NCI-H82 treated with DMSO at 0.1 percent for 48 hours (cell line): Measurements from ENCODE around the gene CXCL14.

Source experiments
- DNase-seq: peaks from one replicate; lab custom pipeline; 2025; ENCODE audit not compliant: unreplicated experiment; lab: John Stamatoyannopoulos, UW

Gene CXCL14

DNA sequence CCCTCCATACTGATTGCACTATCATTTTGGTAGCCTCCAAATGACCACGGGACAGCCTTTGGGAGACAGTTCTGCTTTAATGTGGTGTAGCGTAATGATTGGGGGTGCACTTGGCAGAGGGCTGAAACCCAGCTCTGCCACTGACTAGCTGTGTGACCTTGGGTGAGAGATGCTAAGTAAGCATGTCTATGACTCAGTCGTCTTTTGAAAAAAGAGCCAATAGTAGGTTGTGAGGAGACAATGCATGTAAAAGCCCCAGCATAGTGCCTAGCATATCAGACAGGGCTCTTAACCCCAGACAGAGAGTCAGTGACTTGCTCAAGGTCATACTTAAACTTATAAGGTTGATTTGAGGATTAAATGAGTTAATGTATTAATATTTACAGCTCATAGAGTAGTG lies 18.0 kb upstream of the CXCL14 start:
- DNase-seq, result no peak

DNA sequence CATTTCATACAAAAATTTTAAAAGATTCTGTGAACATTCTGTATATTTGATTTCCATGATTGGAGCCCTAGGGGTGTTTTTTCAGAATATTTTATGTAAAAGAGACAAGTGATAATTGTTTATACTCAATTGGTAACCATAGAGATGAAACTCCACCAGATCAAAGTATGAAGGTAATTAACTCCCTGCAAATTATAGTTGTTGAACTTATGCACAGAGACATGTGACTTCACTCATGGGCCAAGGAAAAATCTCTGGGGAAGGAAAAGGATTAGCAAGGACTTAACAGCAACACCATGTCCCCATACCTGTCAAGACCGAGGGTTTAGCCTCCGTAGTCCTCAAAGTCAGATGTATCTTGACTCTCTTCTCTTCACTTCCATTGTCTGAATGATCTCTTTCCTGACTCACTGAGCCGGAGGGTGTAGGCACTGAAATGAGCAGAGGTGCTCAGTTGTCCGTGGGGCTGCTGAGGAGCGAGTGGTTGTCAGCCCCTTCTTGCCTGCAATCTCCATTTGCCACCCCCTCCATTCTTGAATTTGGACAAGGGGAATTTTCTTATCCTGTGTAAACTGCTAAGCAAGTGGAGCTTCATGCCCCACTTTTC lies 17.5 kb upstream of the CXCL14 start:
- no peak for DNase-seq

- no peak for DNase-seq
These were observed 15.7 kb upstream of the CXCL14 start for GRCh38 chr5:135594416-135594960.

DNA sequence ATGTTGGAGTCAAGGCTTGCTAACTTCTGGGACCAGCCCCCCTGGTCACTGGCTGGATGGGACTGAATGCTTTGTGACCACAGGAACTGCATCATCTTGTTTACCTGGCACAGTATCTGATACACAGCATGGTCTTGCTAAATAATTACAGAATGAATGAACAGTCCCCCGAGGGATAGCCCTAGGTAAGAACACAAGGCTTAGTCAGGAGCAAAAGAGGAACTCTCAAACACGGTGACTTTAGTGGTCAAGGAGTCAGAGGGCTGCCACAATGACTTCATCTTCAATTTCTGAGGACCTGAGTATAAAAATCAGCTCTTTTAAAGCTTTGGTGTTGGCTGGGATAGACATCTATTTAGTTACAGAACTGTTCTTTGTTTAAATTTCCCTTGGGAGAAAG lies 15.1 kb upstream of the CXCL14 start:
- DNase-seq, result no peak

DNA sequence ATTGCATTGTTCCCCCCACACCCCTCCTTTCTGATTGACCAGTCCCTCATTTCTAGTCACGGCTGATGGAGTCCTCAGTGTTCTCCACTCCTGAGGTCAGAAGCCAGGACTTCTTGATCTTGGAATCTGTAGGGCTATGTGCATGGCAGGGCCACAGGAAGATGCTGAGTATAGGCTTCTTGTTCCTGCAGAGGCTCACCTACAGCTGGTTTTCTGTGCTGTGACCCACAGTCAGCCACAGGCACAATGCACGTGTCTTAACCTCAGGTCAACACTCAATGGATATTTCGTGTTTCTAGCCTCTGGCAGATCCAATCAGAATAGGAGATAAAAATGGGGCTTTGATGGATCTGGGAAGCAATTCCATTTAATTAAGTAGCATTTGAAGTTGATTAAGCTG lies 14.3 kb upstream of the CXCL14 start:
- no peak for DNase-seq

GRCh38 chr5:135592312-135593045 lies 13.7 kb upstream of the CXCL14 start:
- DNase-seq, result no peak

DNA sequence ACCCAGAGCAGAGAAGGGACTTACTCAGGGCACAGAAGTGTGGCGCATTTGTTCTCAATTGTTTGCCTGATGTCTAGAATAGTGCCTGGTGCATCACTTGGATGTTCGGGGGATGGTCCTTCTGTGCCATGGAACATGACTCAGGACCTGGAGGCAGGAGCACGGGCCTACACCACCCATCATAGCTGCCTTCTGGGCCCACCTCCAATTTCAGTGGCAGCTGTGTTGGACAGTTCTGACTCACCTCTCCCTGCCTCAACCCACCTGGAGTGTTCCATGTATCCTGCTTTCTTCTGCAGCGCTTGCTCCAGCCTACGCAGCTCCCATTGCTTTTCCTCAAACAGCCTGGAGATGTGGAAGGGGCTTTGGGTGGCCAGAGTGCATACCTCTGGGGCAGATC lies 12.5 kb upstream of the CXCL14 start:
- DNase-seq, result no peak

DNA sequence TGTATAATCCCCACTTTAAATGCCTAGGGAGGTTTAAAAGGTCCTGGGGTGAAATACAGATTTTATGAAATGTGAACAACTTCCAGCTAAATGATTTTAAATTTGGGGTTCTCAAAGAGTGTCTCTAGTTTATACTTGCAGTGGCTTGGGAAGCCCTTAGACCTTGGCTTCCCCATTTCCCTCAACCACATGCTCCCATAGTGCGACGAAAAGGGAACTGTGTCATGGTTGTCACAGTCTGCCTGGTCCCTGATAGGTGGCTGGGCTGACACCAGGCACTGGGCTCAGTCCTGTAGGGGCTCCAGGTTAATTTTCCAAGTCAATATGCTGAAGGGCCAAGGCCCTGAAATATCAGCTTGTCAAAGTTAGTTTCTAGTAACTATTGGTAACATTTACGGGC lies 10.4 kb upstream of the CXCL14 start:
- no peak for DNase-seq

DNA sequence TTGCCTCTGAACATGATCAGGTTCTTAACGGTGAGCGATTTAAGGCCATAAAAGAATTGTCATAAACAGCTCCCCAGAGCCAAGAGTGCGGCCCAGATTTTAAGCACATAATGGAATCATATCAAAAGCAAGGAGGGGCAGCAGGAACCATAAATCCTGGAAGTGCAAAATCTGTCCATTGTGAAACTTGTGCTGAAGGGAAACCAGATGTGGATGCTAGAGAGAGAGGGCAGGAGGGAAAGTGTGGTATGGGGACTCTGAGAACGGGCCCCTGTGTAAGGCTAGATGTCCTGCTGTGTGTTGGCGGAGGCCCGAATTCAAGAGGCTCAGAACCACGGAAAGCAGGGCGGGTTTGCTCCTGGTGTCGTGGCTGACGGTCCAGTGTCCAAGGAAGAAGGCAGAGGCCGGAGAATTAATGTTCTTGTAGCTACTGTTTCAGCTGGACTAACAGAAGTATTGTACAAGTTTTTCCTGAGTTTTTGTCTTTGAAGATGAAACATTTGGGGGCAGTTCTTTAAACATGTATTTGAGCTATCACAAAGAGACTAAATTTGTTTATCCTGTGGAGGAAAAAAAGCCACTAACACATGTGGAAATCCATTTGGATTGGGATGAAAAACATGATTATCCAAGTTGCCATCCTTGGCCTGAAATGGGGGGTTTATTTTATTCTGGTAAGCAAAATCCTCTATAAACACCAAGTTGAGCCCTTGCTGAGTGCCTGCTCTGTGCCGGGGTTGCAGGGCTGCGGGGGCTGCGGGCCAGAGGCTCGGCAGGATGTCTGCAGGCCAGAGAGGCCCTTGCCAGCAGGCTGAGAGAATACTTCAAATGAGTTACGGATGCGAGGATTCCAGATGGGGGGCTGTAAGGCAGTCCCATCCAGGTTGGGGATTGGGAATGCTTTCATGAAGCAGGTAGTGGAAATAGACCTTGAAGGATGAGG lies 9.2 kb upstream of the CXCL14 start:
- DNase-seq, result no peak

- no peak for DNase-seq
These were observed 6.1 kb upstream of the CXCL14 start for GRCh38 chr5:135584918-135585317.

GRCh38 chr5:135584276-135584675 lies 5.5 kb upstream of the CXCL14 start:
- no peak for DNase-seq

DNA sequence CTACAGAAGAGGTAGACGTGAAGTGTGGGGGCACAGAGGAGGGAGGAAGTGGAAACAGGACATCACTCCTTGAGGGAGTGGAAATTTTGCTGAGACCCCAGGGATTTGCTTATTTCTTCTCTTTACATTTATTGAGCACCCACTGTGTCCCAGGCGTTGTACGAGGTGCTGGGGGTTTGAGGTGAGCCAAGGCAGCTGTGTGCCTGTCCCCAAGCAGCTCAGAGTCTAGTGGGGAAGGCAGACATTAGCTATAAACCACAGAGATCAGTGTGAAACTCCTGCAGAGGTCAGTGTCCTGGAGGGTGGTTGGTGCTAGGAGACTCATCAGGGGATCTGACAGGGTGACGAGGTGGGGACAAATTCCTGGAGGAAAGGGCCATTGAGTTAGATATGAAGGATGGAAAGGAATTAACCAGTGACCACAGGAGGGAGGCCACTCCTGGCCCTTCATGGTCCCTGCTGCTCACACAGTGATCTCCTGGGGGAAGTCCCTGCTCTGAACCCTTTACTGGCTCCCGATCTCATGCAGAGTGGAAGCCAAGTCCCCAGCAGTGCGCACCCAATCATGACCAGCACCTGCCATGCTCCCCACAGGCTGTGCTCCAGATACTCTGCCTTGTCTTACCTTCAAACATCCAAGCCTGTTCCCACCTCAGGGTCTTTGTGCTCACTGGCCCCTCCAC lies 3.4 kb upstream of the CXCL14 start:
- no peak for DNase-seq

- no peak for DNase-seq
These were observed 496 bp downstream of the CXCL14 start for GRCh38 chr5:135578305-135578684.

- DNase-seq, result no peak
These were observed 1.4 kb downstream of the CXCL14 start for GRCh38 chr5:135577421-135577820.

- no peak for DNase-seq
These were observed 2.7 kb downstream of the CXCL14 start for GRCh38 chr5:135576075-135576599.

DNA sequence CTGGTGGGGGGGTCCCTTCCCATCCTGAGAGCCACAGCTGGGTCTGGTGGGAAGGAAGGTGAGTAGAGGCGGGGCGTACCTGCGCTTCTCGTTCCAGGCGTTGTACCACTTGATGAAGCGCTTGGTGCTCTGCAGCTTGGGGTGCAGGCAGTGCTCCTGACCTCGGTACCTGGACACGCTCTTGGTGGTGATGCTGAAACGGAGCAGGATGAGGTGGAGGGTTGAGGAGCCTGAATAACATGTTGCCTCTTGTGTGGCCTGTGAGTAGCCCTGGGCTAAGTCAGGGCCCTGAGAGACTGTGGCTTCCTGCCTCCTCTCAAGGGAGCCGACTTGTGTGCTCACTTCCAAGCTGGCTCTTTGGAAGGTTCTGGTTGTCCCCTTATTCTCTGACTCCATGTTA lies 4.3 kb downstream of the CXCL14 start:
- DNase-seq, result no peak

- DNase-seq, result no peak
These were observed 6.9 kb downstream of the CXCL14 start for GRCh38 chr5:135571902-135572301.

DNA sequence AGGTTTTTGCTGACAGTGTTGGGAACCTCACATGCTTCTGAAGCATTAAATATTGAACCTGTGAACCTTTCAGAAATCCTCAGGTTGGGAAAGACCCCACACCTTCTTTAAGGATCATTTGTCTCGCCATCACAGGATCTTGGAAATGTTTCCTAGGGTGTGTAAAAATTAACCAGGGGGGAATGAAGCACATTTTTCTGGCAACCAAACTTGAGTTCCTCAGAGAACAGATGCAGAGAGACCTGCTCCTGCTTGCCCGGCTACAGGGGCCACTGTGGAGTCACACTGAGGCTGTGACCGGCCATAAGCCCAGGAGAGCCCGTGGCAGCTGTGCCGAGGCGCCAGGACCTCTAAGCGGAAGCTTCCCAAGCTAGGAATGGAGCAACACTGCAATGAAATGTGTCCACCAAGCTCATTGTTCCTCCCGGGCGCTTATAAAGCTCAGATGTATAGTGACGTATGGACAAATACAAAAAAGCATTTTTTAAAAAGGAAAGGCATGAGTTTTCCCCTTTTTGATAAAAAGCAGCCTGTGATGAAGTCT lies 7.7 kb downstream of the CXCL14 start:
- no peak for DNase-seq

DNA sequence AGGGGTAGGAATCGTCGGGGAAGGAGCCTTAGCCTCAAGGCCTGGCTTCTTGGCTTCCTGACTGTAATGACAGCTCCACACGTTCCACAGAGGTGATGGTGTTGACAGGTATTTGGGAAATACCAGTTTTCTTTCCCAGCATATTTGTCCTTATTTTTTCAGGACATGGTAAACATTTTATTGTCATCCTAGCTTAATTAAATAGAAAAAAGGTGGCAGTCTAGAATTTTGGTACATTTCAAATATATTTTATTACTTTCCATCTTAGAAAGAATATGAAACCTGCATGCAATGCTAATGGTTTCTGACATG lies 8.4 kb downstream of the CXCL14 start:
- no peak for DNase-seq

- peak; percentile 30 for DNase-seq
These were observed 8.9 kb downstream of the CXCL14 start for GRCh38 chr5:135569755-135570452.
